GM18498 (cell line): ENCODE data around the gene HGFAC.

Experiments
- ATAC-seq: cut with Tn5 transposase; IDR thresholded peaks from one replicate; pipeline ENCODE4 v1.9.1; 2021; ENCODE audit warnings: mild to moderate bottlenecking, moderate library complexity; ENCODE audit not compliant: unreplicated experiment

Gene HGFAC

GRCh38 chr4:3423952-3424351 is 17.8 kb upstream of the HGFAC start:
- ATAC-seq: no peak

GRCh38 chr4:3424522-3425095 is 17.2 kb upstream of the HGFAC start:
- no peak for ATAC-seq

GRCh38 chr4:3426465-3427133 is 15.2 kb upstream of the HGFAC start:
- ATAC-seq: no peak

- ATAC-seq: no peak
These were observed 14.7 kb upstream of the HGFAC start for GRCh38 chr4:3427134-3427476.

- no peak for ATAC-seq
These were observed 13.9 kb upstream of the HGFAC start for GRCh38 chr4:3427706-3428446.

GRCh38 chr4:3429651-3430050 is 12.1 kb upstream of the HGFAC start:
- ATAC-seq: no peak

DNA sequence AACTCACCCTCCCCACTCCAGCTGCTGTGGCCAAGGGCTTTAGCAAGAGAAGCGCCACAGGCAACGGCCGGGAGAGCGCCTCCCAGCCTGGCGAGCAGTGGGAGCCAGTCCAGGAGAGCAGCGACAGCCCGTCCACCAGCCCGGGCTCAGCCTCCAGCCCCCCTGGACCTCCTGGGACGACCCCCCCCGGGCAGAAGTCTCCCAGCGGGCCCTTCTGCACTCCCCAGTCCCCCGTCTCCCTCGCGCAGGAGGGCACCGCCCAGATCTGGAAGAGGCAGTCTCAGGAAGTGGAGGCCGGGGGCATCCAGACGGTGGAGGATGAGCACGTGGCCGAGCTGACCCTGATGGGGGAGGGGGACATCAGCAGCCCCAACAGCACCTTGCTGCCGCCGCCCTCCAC is 11.2 kb upstream of the HGFAC start:
- no peak for ATAC-seq

DNA sequence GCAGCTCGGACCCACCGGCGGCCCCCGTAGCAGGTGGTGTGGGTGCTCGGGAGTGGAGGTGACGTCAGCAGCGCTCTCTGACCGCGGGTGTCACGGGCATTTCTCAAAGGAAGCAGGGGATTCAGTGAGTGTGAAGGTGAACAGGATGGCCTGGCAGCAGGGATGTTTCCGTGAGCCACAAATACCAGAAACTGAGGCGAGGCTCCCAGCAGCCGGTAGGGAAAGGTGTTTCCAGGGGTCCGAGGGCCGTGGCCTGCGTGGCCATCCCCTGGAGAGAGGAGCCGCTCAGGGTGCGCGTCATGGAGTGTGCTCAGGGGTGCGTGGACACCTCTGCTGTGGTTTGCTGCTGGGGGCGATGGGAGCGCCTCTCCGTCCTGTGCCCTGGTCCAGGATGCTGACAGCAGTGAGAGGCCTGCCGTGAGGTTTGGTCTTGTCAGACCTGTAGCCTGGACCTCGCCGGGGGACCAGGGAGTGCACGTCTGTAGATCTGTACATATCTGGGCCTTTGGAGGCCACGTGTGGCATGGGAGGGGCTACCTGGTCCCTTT is 10.2 kb upstream of the HGFAC start:
- ATAC-seq: no peak

- ATAC-seq: no peak
These were observed 9.4 kb upstream of the HGFAC start for GRCh38 chr4:3432381-3432790.

DNA sequence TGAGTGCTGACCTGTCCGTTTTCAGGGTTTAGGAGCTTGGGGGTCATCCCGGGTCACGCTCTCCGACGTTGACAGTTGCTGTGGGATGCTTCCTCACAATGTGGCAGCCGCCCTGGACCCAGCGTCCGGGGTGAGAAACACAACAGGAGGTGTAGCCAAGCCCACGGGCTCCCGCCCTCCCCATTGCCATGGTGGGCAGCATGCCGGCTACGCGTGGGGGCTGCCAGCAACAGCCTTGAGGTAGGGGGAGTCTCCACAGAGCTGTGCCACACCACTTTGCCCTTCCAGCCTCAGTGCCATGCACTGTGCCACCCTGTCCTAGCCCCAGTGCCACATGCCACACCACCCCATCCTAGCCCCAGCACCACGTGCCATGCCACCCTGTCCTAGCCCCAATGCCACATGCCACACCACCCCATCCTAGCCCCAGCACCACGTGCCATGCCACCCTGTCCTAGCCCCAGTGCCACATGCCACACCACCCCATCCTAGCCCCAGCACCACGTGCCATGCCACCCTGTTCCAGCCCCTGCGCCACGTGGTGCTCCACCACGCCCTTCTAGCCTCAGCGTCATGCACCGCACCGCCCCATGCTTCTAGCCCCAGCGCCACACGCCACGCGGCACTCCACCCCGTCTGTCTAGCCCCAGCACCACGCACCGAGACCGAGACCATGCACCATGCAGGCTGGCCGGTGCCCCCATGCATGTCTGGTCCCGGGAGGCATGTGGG is 8.5 kb upstream of the HGFAC start:
- ATAC-seq: no peak

GRCh38 chr4:3434881-3435685 is 6.7 kb upstream of the HGFAC start:
- ATAC-seq: no peak

GRCh38 chr4:3435686-3435956 is 6.1 kb upstream of the HGFAC start:
- ATAC-seq: no peak

DNA sequence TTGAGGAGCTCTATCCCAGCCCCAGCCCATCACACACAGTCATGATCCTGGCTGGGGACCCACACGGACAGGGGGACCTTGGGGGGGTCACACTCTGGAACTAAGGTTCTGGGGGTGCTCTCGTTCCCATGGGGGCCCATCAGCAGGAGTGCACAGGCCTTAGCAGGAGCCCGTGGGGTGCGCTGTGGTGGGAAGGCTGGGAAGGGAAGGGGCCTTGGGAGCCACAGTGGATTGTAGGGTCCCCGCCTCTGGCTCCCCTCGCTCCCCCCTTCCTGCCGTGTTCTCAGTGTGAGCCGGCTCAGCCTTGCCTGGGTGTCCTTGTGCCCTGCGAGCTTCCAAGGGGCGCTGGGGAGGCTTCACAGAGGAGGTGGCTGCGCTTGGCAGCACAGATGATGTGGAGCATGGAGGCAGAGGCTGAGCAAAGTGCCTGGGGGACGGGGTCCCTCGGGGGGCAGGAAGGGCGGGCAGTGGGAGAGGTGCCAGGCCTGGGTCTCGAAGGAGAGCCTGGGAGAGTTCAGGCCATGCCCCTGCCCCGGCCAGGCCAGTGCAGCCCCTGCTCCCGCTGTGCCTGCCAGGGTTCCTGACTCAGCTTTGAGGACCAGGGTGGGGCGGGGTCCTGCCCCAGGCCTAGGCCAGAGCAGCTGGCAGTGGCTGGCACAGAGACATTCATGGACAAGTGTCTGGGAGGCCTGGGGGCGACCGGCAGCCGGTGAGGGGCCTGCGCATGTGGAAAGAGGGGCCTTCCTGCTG is 5.5 kb upstream of the HGFAC start:
- ATAC-seq: no peak

- ATAC-seq: no peak
These were observed 4.8 kb upstream of the HGFAC start for GRCh38 chr4:3436798-3437581.

- no peak for ATAC-seq
These were observed 4.2 kb upstream of the HGFAC start for GRCh38 chr4:3437582-3437936.

GRCh38 chr4:3437998-3438846 is 3.5 kb upstream of the HGFAC start:
- no peak for ATAC-seq

GRCh38 chr4:3438847-3439180 is 3.0 kb upstream of the HGFAC start:
- no peak for ATAC-seq

DNA sequence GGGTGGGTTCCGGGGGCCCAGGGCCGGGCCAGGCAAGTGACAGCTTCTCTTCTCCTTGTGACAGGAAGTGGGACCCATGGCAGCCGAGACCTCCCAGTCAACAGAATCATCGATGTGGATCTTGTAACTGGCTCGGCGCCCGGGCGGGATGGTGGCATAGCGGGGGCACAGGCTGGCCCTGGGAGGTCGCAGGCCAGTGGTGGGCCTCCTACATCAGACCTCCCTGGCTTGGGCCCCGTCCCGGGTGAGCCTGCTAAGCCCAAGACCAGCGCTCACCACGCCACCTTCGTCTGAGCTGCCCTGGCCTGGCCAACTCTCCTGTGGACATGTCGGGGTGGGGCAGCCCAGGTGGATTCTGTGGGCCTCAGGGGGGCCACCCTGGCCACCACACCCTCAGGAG is 2.4 kb upstream of the HGFAC start:
- ATAC-seq: no peak

DNA sequence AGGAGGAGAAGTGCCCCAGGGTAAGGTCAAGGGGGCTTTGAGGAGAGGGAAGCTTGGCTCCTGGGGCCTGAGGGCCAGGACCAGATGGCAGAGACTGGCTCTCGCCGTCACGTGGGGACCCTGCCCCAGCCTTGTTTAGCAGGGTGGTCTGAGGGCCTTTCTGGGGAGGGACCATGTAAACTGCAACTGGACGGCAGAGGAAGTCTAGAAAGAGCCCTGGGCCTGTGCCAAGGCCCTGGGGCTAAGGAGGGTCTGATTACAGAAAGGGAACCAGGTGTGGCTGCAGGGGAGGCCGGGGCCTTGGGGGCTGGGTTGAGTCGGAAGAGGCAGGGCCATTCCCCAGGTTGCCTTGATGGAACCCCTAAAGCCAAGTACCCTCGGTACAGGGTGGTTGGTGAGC is 1.8 kb upstream of the HGFAC start:
- no peak for ATAC-seq
